HG03108 (cell line): Measurements from ENCODE around the gene UNC79.
"Not testable (repeated sequence)": the region's sequence is repeated elsewhere in the genome, so short reads cannot be mapped to it uniquely, and the experiment has no call there.

Experiments
- ATAC-seq: cut with Tn5 transposase; IDR thresholded peaks from one replicate; pipeline ENCODE4 v1.9.1; 2021; ENCODE audit warnings: moderate library complexity; ENCODE audit not compliant: unreplicated experiment

Gene UNC79

GRCh38 chr14:93493054-93493453 lies 62.3 kb downstream of the UNC79 start:
- no peak for ATAC-seq

GRCh38 chr14:93493622-93494021 lies 62.9 kb downstream of the UNC79 start:
- not testable (repeated sequence) for ATAC-seq

GRCh38 chr14:93496856-93497741 lies 66.4 kb downstream of the UNC79 start:
- ATAC-seq: no peak

- no peak for ATAC-seq
Observed at GRCh38 chr14:93510056-93510455, 79.3 kb downstream of the UNC79 start.

GRCh38 chr14:93511001-93511400 lies 80.3 kb downstream of the UNC79 start:
- no peak for ATAC-seq

GRCh38 chr14:93520053-93520607 lies 89.4 kb downstream of the UNC79 start:
- ATAC-seq: no peak

GRCh38 chr14:93522221-93522620 lies 91.5 kb downstream of the UNC79 start:
- ATAC-seq: no peak

- not testable (repeated sequence) for ATAC-seq
Observed at GRCh38 chr14:93525216-93525615, 94.5 kb downstream of the UNC79 start.

GRCh38 chr14:93525696-93526451 lies 95.1 kb downstream of the UNC79 start:
- no peak for ATAC-seq

GRCh38 chr14:93527203-93527607 lies 96.5 kb downstream of the UNC79 start:
- ATAC-seq: no peak

- no peak for ATAC-seq
Observed at GRCh38 chr14:93528884-93529558, 98.3 kb downstream of the UNC79 start.

- no peak for ATAC-seq
Observed at GRCh38 chr14:93531644-93532043, 100.9 kb downstream of the UNC79 start.

GRCh38 chr14:93532541-93532940 lies 101.8 kb downstream of the UNC79 start:
- no peak for ATAC-seq

GRCh38 chr14:93533437-93533836 lies 102.7 kb downstream of the UNC79 start:
- ATAC-seq: peak; percentile 20

GRCh38 chr14:93533842-93534241 lies 103.1 kb downstream of the UNC79 start:
- peak; percentile 82 for ATAC-seq

- ATAC-seq: no peak
Observed at GRCh38 chr14:93535537-93535936, 104.8 kb downstream of the UNC79 start.

- no peak for ATAC-seq
Observed at GRCh38 chr14:93536945-93537344, 106.2 kb downstream of the UNC79 start.

- no peak for ATAC-seq
Observed at GRCh38 chr14:93537951-93538350, 107.2 kb downstream of the UNC79 start.

GRCh38 chr14:93538413-93538812 lies 107.7 kb downstream of the UNC79 start:
- no peak for ATAC-seq

GRCh38 chr14:93540235-93540634 lies 109.5 kb downstream of the UNC79 start:
- no peak for ATAC-seq

GRCh38 chr14:93543766-93544165 lies 113.0 kb downstream of the UNC79 start:
- no peak for ATAC-seq
